Heart right ventricle (tissue), 16 donors: ENCODE data around the gene UBL3. TPM values are rescaled to one million over a fixed set of nuclear protein-coding genes. Genes with fewer than 3 reads are reported as not detected.

Experiments
- ATAC-seq, 8 donors: fragments of 200-7000 bp; cut with Tn5 transposase; one replicate each; pipeline ENCODE4 v1.9.1; 2020; ENCODE audit warnings: mild to moderate bottlenecking in 8 of 8, moderate library complexity in 8 of 8, moderate number of reproducible peaks in 1 of 8
- DNase-seq, 2 donors: peaks; one replicate each; pipeline ENCODE4 v3.0.0-alpha.2; 2020
- H3K27ac ChIP-seq, 10 donors: fragments of 200-600 bp; sonication (generic) in 2 of 10; one replicate each; pipeline versions ENCODE4 v1.5.0 to v1.8.0; 2020 to 2022; ENCODE audit warnings: mild to moderate bottlenecking in 3 of 10
- H3K27me3 ChIP-seq, 7 donors: fragments of 200-600 bp; one replicate each; pipeline ENCODE4 v1.8.0; 2021 to 2022; ENCODE audit warnings: mild to moderate bottlenecking in 2 of 7
- H3K36me3 ChIP-seq, 9 donors: fragments of 200-600 bp; sonication (generic) in 1 of 9; one replicate each; pipeline versions ENCODE4 v1.5.0 to v1.8.0; 2020 to 2022; ENCODE audit warnings: mild to moderate bottlenecking in 2 of 9
- H3K4me1 ChIP-seq, 9 donors: fragments of 200-600 bp; sonication (generic) in 1 of 9; one replicate each; pipeline versions ENCODE4 v1.5.0 to v1.8.0; 2020 to 2022; ENCODE audit warnings: mild to moderate bottlenecking in 4 of 9
- H3K4me3 ChIP-seq, 10 donors: fragments of 200-600 bp; sonication (generic) in 2 of 10; one replicate each; pipeline versions ENCODE4 v1.5.0 to v1.8.0; 2020 to 2022; ENCODE audit warnings: mild to moderate bottlenecking in 7 of 10, moderate library complexity in 2 of 10
- H3K9me3 ChIP-seq, 11 donors: fragments of 200-600 bp in 10 of 11; sonication (generic) in 2 of 11; one replicate each; pipeline versions ENCODE4 v1.5.0 to v1.8.0; 2013 to 2022; ENCODE audit warnings: mild to moderate bottlenecking in 2 of 11, control low read depth in 1 of 11, moderate library complexity in 1 of 11
- CTCF ChIP-seq, 9 donors: fragments of 200-600 bp; sonication (generic) in 2 of 9; IDR thresholded peaks; one replicate each; pipeline versions ENCODE4 v1.5.0 to v1.8.0; 2021 to 2022; ENCODE audit warnings: antibody characterized with exemption in 9 of 9, mild to moderate bottlenecking in 5 of 9, moderate library complexity in 1 of 9
- WGBS, 2 donors: extraction: QIAGEN DNeasy Blood & Tissue Kit; methylation state at CpG; one replicate each; pipeline ENCODE4 v1.1.7; 2013; ENCODE audit warnings: inconsistent platforms in 1 of 2; 5-methylcytosine and 5-hydroxymethylcytosine counted together
- intact Hi-C, 10 donors: fragments of 100-400 bp; cut with DNase I; formaldehyde crosslinking; loops; one replicate each; pipeline versions ENCODE4 v1.11.1 to v1.14.2; 2022
- polyA plus RNA-seq, 2 donors: library from polyadenylated mRNA; stranded (reverse); fragments of 200-250 nt; gene quantifications; one replicate each; pipeline ENCODE4 v1.2.3, GENCODE V29; 2013
- total RNA-seq, 10 donors: library from RNA; stranded (reverse); fragmentation: NEBNext Ultra II Directional in 3 of 10; extraction: Animal tissue kit (Norgen Biotek cat#: 25700) in 3 of 10; gene quantifications; one replicate each; pipeline versions ENCODE4 v1.2.1 to v1.2.4, GENCODE V29; 2021 to 2023
- donor health status: Arrhythmogenic right ventricular cardiomyopathy.
- donor health status: ischemic (EF 13 %, LVEDD 7.1; RV severe dilation, severe dysfunction).
- donor health status: healthy with polysubstance abuse.
- donor health status: DM: no; HTN: yes; CAD: no.
- donor health status: DM: no; HTN: no; CAD: no.
- donor health status: ischemic (EF 25% LVEDD 6.9; RV normal size, moderate dysfunction).
- donor health status: ischemic (EF 25% LVEDD 5.7; RV mildly dilated, moderate dysfunction).
- donor health status: healthy.
- donor health status: DM: yes; HTN: yes; CAD: no.
- donor health status: Ischemic cardiomyopathy.
- donor health status: ischemic (EF 35%, LVEDD 5.7; RV mildly dilated, moderate dysfunction).
- donor health status: nonischemic (EF 11% LVEDD 7.7; RV severe dilation, severe dysfunction).
- donor health status: DM: yes; HTN: yes; CAD: no.
- donor health status: PGD.
- donor health status: ischemic (EF 29% LVEDD 5.4; RV normal size, mild dysfunction).
- donor health status: nonischemic (EF 23%, LVEDD 6.1; RV moderate dilation, normal function).

UBL3 gene
- total and polyA plus RNA-seq, 12 donors: 6.7 to 24.3 (median 20.8) TPM

- H3K4me3 ChIP-seq: peak overlapping the region; percentile 62 to 98 (median 92)
- WGBS, 2 donors: 0 to 1% methylated on average over 50 of the region's 50 CpGs
- DNase-seq: peak; percentile 60 to 62
- H3K27me3 ChIP-seq: no peaks in the 10 kb centered on the region
- peak; percentile 35 to 68 (median 49) for ATAC-seq
- H3K36me3 ChIP-seq: no peaks in the 10 kb centered on the region
- intact Hi-C loops: loop anchor here in 8 of 10 donors (2.0 to 10.0 kb wide), 8 partner anchors 73 to 345 kb away; no protein-coding TSS in a partner anchor
- peaks cover 4 to 46% (median 25%) of the 10 kb centered on the region in 9 donors for H3K4me1 ChIP-seq
- no peaks in the 10 kb centered on the region for H3K9me3 ChIP-seq
- peak overlapping the region; percentile 94 to 99 (median 98) for H3K27ac ChIP-seq
- peak in 1 of 9 donors; percentile 5 for TF ChIP-seq CTCF (IDR thresholded peaks at IDR 0.05)
Measured at GRCh38 chr13:29849731-29850212, 645 bp downstream of the UBL3 start.

GRCh38 chr13:29849071-29849631 lies 1.3 kb downstream of the UBL3 start:
- peak in 2 of 8 donors; percentile 2 to 9 for ATAC-seq
- intact Hi-C loops: loop anchor here in 8 of 10 donors (2.0 to 10.0 kb wide), 6 partner anchors 73 to 342 kb away; no protein-coding TSS in a partner anchor
- H3K27me3 ChIP-seq: no peaks in the 10 kb centered on the region
- H3K36me3 ChIP-seq: no peaks in the 10 kb centered on the region
- peaks cover 4 to 52% (median 31%) of the 10 kb centered on the region in 9 donors for H3K4me1 ChIP-seq
- no peaks in the 10 kb centered on the region for H3K9me3 ChIP-seq
- peak in 1 of 2 donors; percentile 8 for DNase-seq
- peak overlapping the region; percentile 94 to 99 (median 98) for H3K27ac ChIP-seq
- no peak for TF ChIP-seq CTCF (IDR thresholded peaks at IDR 0.05)
- WGBS, 2 donors: 0% methylated on average over 24 of the region's 24 CpGs
- peak overlapping the region; percentile 62 to 98 (median 92) for H3K4me3 ChIP-seq

GRCh38 chr13:29847501-29847983 lies 2.9 kb downstream of the UBL3 start:
- intact Hi-C loops: loop anchor here in 8 of 10 donors (2.0 to 10.0 kb wide), 6 partner anchors 73 to 340 kb away; no protein-coding TSS in a partner anchor
- ATAC-seq: no peak
- H3K4me1 ChIP-seq: peaks cover 4 to 47% (median 34%) of the 10 kb centered on the region in 9 donors

More at GRCh38 chr13:29847501-29847983, 2.9 kb downstream of the UBL3 start:
- Histone ChIP-seq H3K9me3 (no peaks in the 10 kb centered on the region), H3K27me3 (no peaks in the 10 kb centered on the region), H3K4me3 (peak overlapping the region; percentile 33 to 98 (median 92)), H3K27ac (peak overlapping the region; percentile 14 to 99 (median 70)), H3K36me3 (no peaks in the 10 kb centered on the region)
- WGBS, 2 donors: 0 to 1% methylated on average over 13 of the region's 13 CpGs
- peak in 1 of 2 donors; percentile 9 for DNase-seq
- no peak for TF ChIP-seq CTCF (IDR thresholded peaks at IDR 0.05)
